Trophoblast cell (in vitro differentiated cells and primary cell): ENCODE measurements around the gene CKS2.
A peak's percentile ranks its signal among the peaks of the same experiment; 100 is the strongest.

Experiments
- DNase-seq, 2 donors: peaks; one replicate each; pipeline ENCODE4 v3.0.0-alpha.2; 2016
- H2AFZ ChIP-seq: 2 replicates; pipeline ENCODE4 v1.6.1; 2013; ENCODE audit warnings: low read length, moderate library complexity, mild to moderate bottlenecking; ENCODE audit not compliant: insufficient read depth, poor library complexity
- H2AK5ac ChIP-seq: 2 replicates; pipeline ENCODE4 v1.6.1; 2013; ENCODE audit warnings: mild to moderate bottlenecking, low read length
- H2BK120ac ChIP-seq: 2 replicates; pipeline ENCODE4 v1.6.1; 2013; ENCODE audit warnings: low read length, mild to moderate bottlenecking, moderate library complexity; ENCODE audit not compliant: insufficient read depth, poor library complexity
- H2BK12ac ChIP-seq: 2 replicates; pipeline ENCODE4 v1.6.1; 2013; ENCODE audit warnings: mild to moderate bottlenecking, low read length, moderate library complexity
- H2BK5ac ChIP-seq: 2 replicates; pipeline ENCODE4 v1.6.1; 2013; ENCODE audit warnings: low read length, low read depth, moderate library complexity, mild to moderate bottlenecking; ENCODE audit not compliant: poor library complexity
- H3K14ac ChIP-seq: 2 replicates; pipeline ENCODE4 v1.6.1; 2013; ENCODE audit warnings: mild to moderate bottlenecking, low read length
- H3K18ac ChIP-seq: 2 replicates; pipeline ENCODE4 v1.6.1; 2013; ENCODE audit warnings: mild to moderate bottlenecking, low read length
- H3K23ac ChIP-seq: 2 replicates; pipeline ENCODE4 v1.6.1; 2013; ENCODE audit warnings: low read length
- H3K27ac ChIP-seq: 2 replicates; pipeline ENCODE4 v1.5.1; 2013; ENCODE audit warnings: low read depth, mild to moderate bottlenecking, inconsistent platforms, low read length, moderate library complexity
- H3K27me3 ChIP-seq: 2 replicates; pipeline ENCODE4 v1.6.1; 2013; ENCODE audit warnings: inconsistent platforms, mild to moderate bottlenecking, low read length, moderate library complexity; ENCODE audit not compliant: insufficient read depth
- H3K36me3 ChIP-seq, 2 experiments: 1 replicate in 1 of 2; 2 replicates in 1 of 2; pipeline ENCODE4 v1.6.1; 2013; ENCODE audit warnings: low read length in 2 of 2, mild to moderate bottlenecking in 2 of 2, moderate library complexity in 1 of 2; ENCODE audit not compliant: insufficient read depth in 2 of 2, control insufficient read depth in 1 of 2
- H3K4ac ChIP-seq: 2 replicates; pipeline ENCODE4 v1.6.1; 2013; ENCODE audit warnings: low read depth, mild to moderate bottlenecking, low read length, moderate library complexity
- H3K4me1 ChIP-seq, 2 experiments: 1 replicate in 1 of 2; 2 replicates in 1 of 2; pipeline ENCODE4 v1.6.1; 2013; ENCODE audit warnings: low read length in 2 of 2, mild to moderate bottlenecking in 2 of 2, moderate library complexity in 1 of 2; ENCODE audit not compliant: insufficient read depth in 2 of 2, control insufficient read depth in 1 of 2
- H3K4me2 ChIP-seq: 2 replicates; pipeline ENCODE4 v1.6.1; 2013; ENCODE audit warnings: inconsistent platforms, mild to moderate bottlenecking, low read length, moderate library complexity
- H3K4me3 ChIP-seq: 2 replicates; pipeline ENCODE4 v1.5.1; 2013; ENCODE audit warnings: mild to moderate bottlenecking, low read depth, low read length, inconsistent platforms
- H3K79me1 ChIP-seq: one replicate; pipeline ENCODE4 v1.6.1; 2013; ENCODE audit warnings: low read length
- H3K79me2 ChIP-seq: 2 replicates; pipeline ENCODE4 v1.6.1; 2013; ENCODE audit warnings: low read length, mild to moderate bottlenecking; ENCODE audit not compliant: control insufficient read depth, insufficient read depth, poor library complexity
- H3K9ac ChIP-seq: 2 replicates; pipeline ENCODE4 v1.6.1; 2013; ENCODE audit warnings: mild to moderate bottlenecking, low read length
- H3K9me3 ChIP-seq: 2 replicates; pipeline ENCODE4 v1.6.1; 2013; ENCODE audit warnings: low read depth, mild to moderate bottlenecking, control low read depth, inconsistent platforms, low read length; ENCODE audit not compliant: insufficient read depth
- H4K12ac ChIP-seq: 2 replicates; pipeline ENCODE4 v1.6.1; 2013; ENCODE audit warnings: low read depth, mild to moderate bottlenecking, low read length, moderate library complexity
- H4K8ac ChIP-seq: 2 replicates; pipeline ENCODE4 v1.6.1; 2013; ENCODE audit warnings: low read depth, mild to moderate bottlenecking, low read length, moderate library complexity
- H4K91ac ChIP-seq: one replicate; pipeline ENCODE4 v1.6.1; 2013; ENCODE audit warnings: low read depth, mild to moderate bottlenecking, low read length, moderate library complexity
- WGBS: extraction: QIAGEN DNeasy Blood & Tissue Kit; methylation state at CpG from one replicate; pipeline ENCODE4 v1.1.7; 2013; ENCODE audit warnings: missing lambda C conversion rate; ENCODE audit not compliant: insufficient read length, insufficient coverage; ENCODE audit errors: extremely low coverage; 5-methylcytosine and 5-hydroxymethylcytosine counted together

The CKS2 gene

DNA sequence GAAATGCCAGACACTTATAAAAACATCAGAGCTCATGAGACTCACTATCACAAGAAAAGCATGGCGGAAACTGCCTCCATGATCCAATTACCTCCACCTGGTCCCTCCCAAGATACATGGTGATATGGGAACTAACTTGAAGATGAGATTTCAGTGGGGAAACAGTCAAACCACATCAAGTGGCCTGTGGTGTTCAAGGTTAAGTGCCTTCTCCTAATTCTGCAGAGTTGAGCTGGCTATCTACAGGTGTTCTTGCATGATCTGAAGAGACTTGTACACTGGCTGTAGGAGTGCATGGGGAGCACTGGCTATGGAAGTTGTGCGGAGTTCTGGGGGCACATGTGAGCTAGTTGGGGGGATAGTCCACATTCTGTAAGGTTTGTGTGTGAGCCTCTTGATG is 34.0 kb upstream of the CKS2 start:
- H3K9ac ChIP-seq: no peak overlapping the region
- no peaks in the 10 kb centered on the region for H3K4me1 ChIP-seq
- no peak overlapping the region for H2BK5ac ChIP-seq
- H2AK5ac ChIP-seq: no peak overlapping the region
- no peak overlapping the region for H2BK120ac ChIP-seq
- H3K9me3 ChIP-seq: peaks cover 8% of the 10 kb centered on the region
- no peaks in the 10 kb centered on the region for H3K79me1 ChIP-seq
- no peaks in the 10 kb centered on the region for H3K27me3 ChIP-seq
- H3K79me2 ChIP-seq: no peaks in the 10 kb centered on the region
- DNase-seq: no peak
- no peak overlapping the region for H3K18ac ChIP-seq
- H4K8ac ChIP-seq: no peak overlapping the region
- no peak overlapping the region for H4K91ac ChIP-seq
- H3K4ac ChIP-seq: no peak overlapping the region
- H3K4me3 ChIP-seq: no peak overlapping the region
- H3K14ac ChIP-seq: no peak overlapping the region
- H3K27ac ChIP-seq: no peak overlapping the region
- WGBS: no CpG with 5 or more reads among the region's 2 CpGs
- H4K12ac ChIP-seq: no peak overlapping the region
- no peaks in the 10 kb centered on the region for H3K36me3 ChIP-seq
- no peak overlapping the region for H3K23ac ChIP-seq
- H2BK12ac ChIP-seq: no peak overlapping the region
- H2AFZ ChIP-seq: no peak overlapping the region
- H3K4me2 ChIP-seq: no peak overlapping the region

DNA sequence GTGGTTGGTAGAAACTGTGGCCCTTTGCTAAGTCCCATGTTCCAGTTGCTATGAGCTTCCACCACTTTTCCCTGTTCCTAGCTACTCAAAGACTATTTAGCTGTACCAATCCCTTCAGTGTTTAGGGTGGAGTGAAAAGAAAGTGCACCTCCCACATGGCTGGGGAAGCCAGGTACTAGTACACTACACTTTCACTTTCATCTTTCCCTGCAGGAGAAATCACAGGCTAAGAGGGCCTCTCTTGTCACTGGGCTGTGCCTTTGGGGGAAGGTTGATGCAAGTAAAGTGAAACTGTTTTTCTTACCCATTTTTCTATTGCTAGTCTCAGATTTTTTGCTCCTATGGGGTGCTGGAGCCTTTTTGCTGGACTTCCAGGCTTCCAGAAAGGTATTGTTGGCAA is 33.5 kb upstream of the CKS2 start:
- Histone ChIP-seq H2AFZ (no peak overlapping the region), H2BK120ac (no peak overlapping the region), H4K12ac (no peak overlapping the region), H3K27ac (no peak overlapping the region), H3K4me2 (no peak overlapping the region), H3K36me3 (no peaks in the 10 kb centered on the region), H3K23ac (no peak overlapping the region), H4K91ac (no peak overlapping the region), H3K79me1 (no peaks in the 10 kb centered on the region), H2AK5ac (no peak overlapping the region), H3K4me3 (no peak overlapping the region), H3K14ac (no peak overlapping the region), H4K8ac (no peak overlapping the region), H3K27me3 (no peaks in the 10 kb centered on the region), H3K9me3 (peaks cover 8% of the 10 kb centered on the region), H2BK5ac (no peak overlapping the region), H3K4ac (no peak overlapping the region), H3K18ac (no peak overlapping the region), H3K79me2 (no peaks in the 10 kb centered on the region), H3K9ac (peak overlapping the region; percentile 56), H3K4me1 (no peaks in the 10 kb centered on the region), H2BK12ac (no peak overlapping the region)
- no peak for DNase-seq

DNA sequence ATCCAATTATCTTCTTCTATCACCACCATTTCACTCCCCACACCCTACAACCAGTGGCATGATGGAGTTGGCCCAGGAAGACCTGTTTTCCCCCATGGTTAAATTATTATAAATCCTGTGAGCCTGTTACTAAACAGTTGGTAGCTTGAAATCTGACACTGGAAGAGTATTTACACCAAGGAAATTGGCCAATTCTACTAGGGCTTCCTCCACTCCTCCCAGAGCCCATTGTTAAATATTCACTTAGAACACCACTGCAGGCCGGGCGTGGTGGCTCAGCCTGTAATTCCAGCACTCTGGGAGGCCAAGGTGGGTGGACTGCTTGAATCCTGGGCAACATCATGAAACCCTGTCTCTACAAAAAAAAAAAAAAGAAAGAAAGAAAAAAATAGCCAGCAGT is 32.4 kb upstream of the CKS2 start:
- H3K9ac ChIP-seq: no peak overlapping the region
- no peak overlapping the region for H3K4me2 ChIP-seq
- no peak overlapping the region for H3K18ac ChIP-seq
- WGBS: no CpG with 5 or more reads among the region's 2 CpGs
- no peak overlapping the region for H2BK5ac ChIP-seq
- H3K4me3 ChIP-seq: no peak overlapping the region
- H2AFZ ChIP-seq: no peak overlapping the region
- no peaks in the 10 kb centered on the region for H3K27me3 ChIP-seq
- no peak overlapping the region for H2BK120ac ChIP-seq
- H3K23ac ChIP-seq: no peak overlapping the region
- H3K27ac ChIP-seq: no peak overlapping the region
- H3K79me1 ChIP-seq: no peaks in the 10 kb centered on the region
- H3K14ac ChIP-seq: no peak overlapping the region
- no peaks in the 10 kb centered on the region for H3K36me3 ChIP-seq
- no peak overlapping the region for H3K4ac ChIP-seq
- H3K4me1 ChIP-seq: no peaks in the 10 kb centered on the region
- H4K8ac ChIP-seq: no peak overlapping the region
- H3K9me3 ChIP-seq: peaks cover 8% of the 10 kb centered on the region
- no peak overlapping the region for H2AK5ac ChIP-seq
- no peak overlapping the region for H2BK12ac ChIP-seq
- no peak overlapping the region for H4K91ac ChIP-seq
- DNase-seq: no peak
- H4K12ac ChIP-seq: peak overlapping the region; percentile 36
- H3K79me2 ChIP-seq: no peaks in the 10 kb centered on the region

DNA sequence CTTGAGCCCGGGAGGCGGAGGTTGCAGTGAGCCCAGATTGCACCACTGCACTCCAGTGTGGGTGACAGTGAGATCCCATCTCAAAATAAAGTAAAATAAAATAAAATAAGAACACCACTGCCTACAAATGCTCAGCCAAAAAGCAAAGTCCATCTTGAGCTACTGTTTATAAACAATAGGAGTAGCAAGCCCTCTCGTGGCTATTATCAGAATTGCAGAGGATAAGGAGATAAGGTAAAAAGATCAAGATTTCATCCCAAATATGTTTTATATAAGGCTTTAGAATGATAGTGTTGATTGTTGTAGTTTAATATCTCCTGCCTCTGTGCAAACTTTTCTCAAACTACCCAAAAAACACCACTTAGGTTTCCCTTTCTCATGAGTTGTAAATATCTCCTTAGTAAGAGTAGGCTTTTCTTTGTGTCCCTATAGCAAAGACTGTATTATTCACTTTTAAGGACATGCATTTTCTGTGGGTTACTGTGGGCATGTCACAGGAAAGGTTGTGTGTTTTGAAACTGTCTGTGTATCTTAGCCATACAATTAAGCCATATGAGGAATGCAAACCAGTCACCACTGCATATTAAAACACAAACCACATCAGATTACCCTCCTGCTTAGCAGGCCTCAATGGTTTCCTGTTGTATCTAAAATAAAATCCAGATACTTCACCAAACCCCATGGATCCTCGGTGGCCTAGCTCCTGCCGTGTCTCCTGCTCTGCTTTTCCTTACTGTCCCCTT is 31.8 kb upstream of the CKS2 start:
- no peak overlapping the region for H2AFZ ChIP-seq
- H2BK12ac ChIP-seq: no peak overlapping the region
- no peak overlapping the region for H2BK120ac ChIP-seq
- WGBS: no CpG with 5 or more reads among the region's 5 CpGs
- no peak overlapping the region for H3K4ac ChIP-seq
- H3K79me2 ChIP-seq: no peaks in the 10 kb centered on the region
- no peak overlapping the region for H4K8ac ChIP-seq
- H4K91ac ChIP-seq: no peak overlapping the region
- H2BK5ac ChIP-seq: no peak overlapping the region
- no peak overlapping the region for H3K23ac ChIP-seq
- H3K9ac ChIP-seq: no peak overlapping the region
- H3K4me1 ChIP-seq: no peaks in the 10 kb centered on the region
- H3K4me2 ChIP-seq: no peak overlapping the region
- H3K9me3 ChIP-seq: peaks cover 7% of the 10 kb centered on the region
- H4K12ac ChIP-seq: no peak overlapping the region
- no peak overlapping the region for H2AK5ac ChIP-seq
- H3K4me3 ChIP-seq: no peak overlapping the region
- no peak overlapping the region for H3K14ac ChIP-seq
- no peak overlapping the region for H3K27ac ChIP-seq
- H3K27me3 ChIP-seq: no peaks in the 10 kb centered on the region
- no peak overlapping the region for H3K18ac ChIP-seq
- DNase-seq: peak in 1 of 2 donors; percentile 85
- H3K79me1 ChIP-seq: no peaks in the 10 kb centered on the region
- H3K36me3 ChIP-seq: no peaks in the 10 kb centered on the region
